Spleen (tissue), 11 donors: ENCODE data around the gene PLCB1. TPM values are rescaled to one million over a fixed set of nuclear protein-coding genes. Genes with fewer than 3 reads are reported as not detected.

Source experiments
- DNase-seq: peaks from one replicate; pipeline ENCODE4 v3.0.0-alpha.2; 2020
- H3K27ac ChIP-seq, 8 donors: fragments of 200-600 bp; sonication (generic) in 7 of 8; 1 replicate in 4 of 8; 2 replicates in 4 of 8; pipeline versions ENCODE4 v1.5.0 to v1.8.0; 2016 to 2021; ENCODE audit warnings: inconsistent platforms in 4 of 8, mild to moderate bottlenecking in 4 of 8, moderate library complexity in 1 of 8
- H3K27me3 ChIP-seq, 7 donors: fragments of 200-600 bp; sonication (generic) in 6 of 7; replicated peaks in 1 of 7; 1 replicate in 4 of 7; 2 replicates in 3 of 7; pipeline versions ENCODE4 v1.5.0 to v1.8.0; 2016 to 2021; ENCODE audit warnings: inconsistent platforms in 3 of 7, mild to moderate bottlenecking in 1 of 7
- H3K36me3 ChIP-seq, 6 donors: fragments of 200-600 bp; sonication (generic) in 5 of 6; 1 replicate in 4 of 6; 2 replicates in 2 of 6; pipeline versions ENCODE4 v1.5.0 to v1.8.0; 2016 to 2021; ENCODE audit warnings: inconsistent platforms in 2 of 6
- H3K4me1 ChIP-seq, 6 donors: fragments of 200-600 bp; sonication (generic) in 5 of 6; 1 replicate in 3 of 6; 2 replicates in 3 of 6; pipeline versions ENCODE4 v1.5.0 to v1.8.0; 2016 to 2021; ENCODE audit warnings: inconsistent platforms in 3 of 6
- H3K4me3 ChIP-seq, 8 donors: fragments of 200-600 bp; sonication (generic) in 7 of 8; 1 replicate in 4 of 8; 2 replicates in 4 of 8; pipeline versions ENCODE4 v1.5.0 to v1.8.0; 2016 to 2021; ENCODE audit warnings: inconsistent platforms in 4 of 8, mild to moderate bottlenecking in 4 of 8, moderate library complexity in 2 of 8
- H3K9me3 ChIP-seq, 8 donors: fragments of 200-600 bp; sonication (generic) in 7 of 8; 1 replicate in 4 of 8; 2 replicates in 4 of 8; pipeline versions ENCODE4 v1.5.0 to v1.8.0; 2016 to 2021; ENCODE audit warnings: inconsistent platforms in 4 of 8
- CTCF ChIP-seq, 11 experiments: fragments of 200-600 bp in 7 of 11; fragments of 450-650 bp in 4 of 11; sonication (generic) in 4 of 11; IDR thresholded peaks in 8 of 11; conservative IDR thresholded peaks in 3 of 11; 1 replicate in 7 of 11; 2 replicates in 4 of 11; pipeline versions ENCODE4 v1.4.0 to v1.8.0; 2016 to 2021; ENCODE audit warnings: antibody characterized with exemption in 11 of 11, inconsistent platforms in 4 of 11, mild to moderate bottlenecking in 1 of 11
- POLR2A ChIP-seq, 3 donors: fragments of 450-650 bp; IDR thresholded peaks; one replicate each; pipeline ENCODE4 v1.5.1; 2017; ENCODE audit warnings: antibody characterized with exemption in 3 of 3, mild to moderate bottlenecking in 1 of 3
- POLR2AphosphoS5 ChIP-seq, 3 donors: sonication (generic); formaldehyde crosslinking; IDR thresholded peaks; one replicate each; pipeline ENCODE4 v1.5.1; 2017; ENCODE audit warnings: antibody characterized with exemption in 3 of 3
- WGBS, 5 donors: extraction: QIAGEN DNeasy Blood & Tissue Kit in 3 of 5; methylation state at CpG; one replicate each; pipeline versions ENCODE4 v1.1.5 to v1.1.7; 2013 to 2018; 5-methylcytosine and 5-hydroxymethylcytosine counted together
- intact Hi-C: fragments of 100-400 bp; cut with DNase I; formaldehyde crosslinking; loops from one replicate; pipeline ENCODE4 v1.15.0; 2023; ENCODE audit warnings: low total_unique reads
- polyA plus RNA-seq, 3 donors: library from polyadenylated mRNA; stranded (reverse); fragments of 200-250 nt; gene quantifications; one replicate each; pipeline ENCODE4 v1.2.1, GENCODE V29; 2013
- total RNA-seq, 7 donors: library from RNA; depleted of rRNA in 3 of 7; stranded (reverse); fragments of >200 nt in 3 of 7; fragmentation: NEBNext Ultra II Directional in 4 of 7; extraction: Animal tissue kit (Norgen Biotek cat#: 25700) in 4 of 7; gene quantifications; one replicate each; pipeline versions ENCODE4 v1.1.0 to v1.2.1, GENCODE V29; 2016 to 2021
- donor health status: healthy with polysubstance abuse.
- donor health status: DM: no; HTN: no; CAD: no; lungs with moderate emphysema.
- donor health status: DM: no; HTN: no; CAD: no.
- donor health status: Bipolar disorder and iron deficiency.
- donor health status: healthy.
- donor health status: DM: no; HTN: no; CAD: no.
- donor health status: DM: yes; HTN: yes; CAD: no.

The PLCB1 gene
- total and polyA plus RNA-seq, 10 donors, result 1.0 to 33.7 (median 16.2) TPM

GRCh38 chr20:8480597-8480996 is 348.5 kb downstream of the PLCB1 start:
- no peak for DNase-seq
- H3K4me3 ChIP-seq, result no peak overlapping the region
- no peaks in the 10 kb centered on the region for H3K27me3 ChIP-seq
- no peak for TF ChIP-seq POLR2A (IDR thresholded peaks at IDR 0.05)
- no peak for TF ChIP-seq CTCF (IDR thresholded peaks at IDR 0.05 in 8 of 11, conservative IDR thresholded peaks at IDR 0.05 in 3 of 11)
- TF ChIP-seq POLR2AphosphoS5 (IDR thresholded peaks at IDR 0.05), result no peak
- H3K9me3 ChIP-seq, result no peaks in the 10 kb centered on the region
- peaks cover 0 to 12% (median 0%) of the 10 kb centered on the region in 6 donors for H3K4me1 ChIP-seq
- no peak overlapping the region for H3K27ac ChIP-seq
- no peaks in the 10 kb centered on the region for H3K36me3 ChIP-seq
- intact Hi-C loops, result no loop called here
- 92 to 95% (median 93%) methylated on average over 6 of the region's 6 CpGs for WGBS, 5 donors

GRCh38 chr20:8487696-8488095 is 355.6 kb downstream of the PLCB1 start:
- Histone ChIP-seq H3K27me3 (no peaks in the 10 kb centered on the region), H3K36me3 (no peaks in the 10 kb centered on the region), H3K4me3 (no peak overlapping the region), H3K27ac (no peak overlapping the region), H3K9me3 (peaks cover 0 to 6% (median 0%) of the 10 kb centered on the region in 8 donors), H3K4me1 (no peaks in the 10 kb centered on the region)
- no peak for DNase-seq
- intact Hi-C loops, result no loop called here
- WGBS, 5 donors, result 86 to 93% (median 88%) methylated on average over 7 of the region's 7 CpGs
- TF ChIP-seq CTCF (IDR thresholded peaks at IDR 0.05 in 8 of 11, conservative IDR thresholded peaks at IDR 0.05 in 3 of 11), result no peak
- TF ChIP-seq POLR2A (IDR thresholded peaks at IDR 0.05), result no peak
- no peak for TF ChIP-seq POLR2AphosphoS5 (IDR thresholded peaks at IDR 0.05)

- H3K36me3 ChIP-seq, result no peaks in the 10 kb centered on the region
- H3K9me3 ChIP-seq, result peaks cover 0 to 6% (median 0%) of the 10 kb centered on the region in 8 donors
- H3K4me3 ChIP-seq, result no peak overlapping the region
- intact Hi-C loops, result no loop called here
- 78 to 91% (median 86%) methylated on average over 6 of the region's 6 CpGs for WGBS, 5 donors
- no peaks in the 10 kb centered on the region for H3K27me3 ChIP-seq
- no peak overlapping the region for H3K27ac ChIP-seq
- DNase-seq, result no peak
- TF ChIP-seq CTCF (IDR thresholded peaks at IDR 0.05 in 8 of 11, conservative IDR thresholded peaks at IDR 0.05 in 3 of 11), result no peak
- no peak for TF ChIP-seq POLR2AphosphoS5 (IDR thresholded peaks at IDR 0.05)
- no peak for TF ChIP-seq POLR2A (IDR thresholded peaks at IDR 0.05)
- peaks cover 0 to 1% (median 0%) of the 10 kb centered on the region in 6 donors for H3K4me1 ChIP-seq
Observed at GRCh38 chr20:8489094-8489883, 357.2 kb downstream of the PLCB1 start.

- intact Hi-C loops, result no loop called here
- no peak for TF ChIP-seq CTCF (IDR thresholded peaks at IDR 0.05 in 8 of 11, conservative IDR thresholded peaks at IDR 0.05 in 3 of 11)
- no peak for DNase-seq
- no peaks in the 10 kb centered on the region for H3K36me3 ChIP-seq
- H3K27ac ChIP-seq, result no peak overlapping the region
- H3K27me3 ChIP-seq, result no peaks in the 10 kb centered on the region
- H3K4me3 ChIP-seq, result no peak overlapping the region
- peaks cover 0 to 6% (median 0%) of the 10 kb centered on the region in 8 donors for H3K9me3 ChIP-seq
- 78 to 85% (median 82%) methylated on average over 3 of the region's 3 CpGs for WGBS, 5 donors
- peaks cover 0 to 10% (median 0%) of the 10 kb centered on the region in 6 donors for H3K4me1 ChIP-seq
Observed at GRCh38 chr20:8490076-8490830, 358.2 kb downstream of the PLCB1 start.
